Stimulated activated CD4-positive, alpha-beta T cell treated with anti-CD3 and anti-CD28 coated beads, Interleukin-12 subunit alpha, Interleukin-12 subunit beta, amount 100 ng/mL, for 48 hours (primary cell): ENCODE results near the gene BRINP2.

ENCODE experiments used
- DNase-seq, 3 donors: peaks; one replicate each; pipeline ENCODE4 v3.0.0-alpha.2; 2020; ENCODE audit warnings: low read depth in 2 of 3, low spot score in 1 of 3

BRINP2 gene, protein sequence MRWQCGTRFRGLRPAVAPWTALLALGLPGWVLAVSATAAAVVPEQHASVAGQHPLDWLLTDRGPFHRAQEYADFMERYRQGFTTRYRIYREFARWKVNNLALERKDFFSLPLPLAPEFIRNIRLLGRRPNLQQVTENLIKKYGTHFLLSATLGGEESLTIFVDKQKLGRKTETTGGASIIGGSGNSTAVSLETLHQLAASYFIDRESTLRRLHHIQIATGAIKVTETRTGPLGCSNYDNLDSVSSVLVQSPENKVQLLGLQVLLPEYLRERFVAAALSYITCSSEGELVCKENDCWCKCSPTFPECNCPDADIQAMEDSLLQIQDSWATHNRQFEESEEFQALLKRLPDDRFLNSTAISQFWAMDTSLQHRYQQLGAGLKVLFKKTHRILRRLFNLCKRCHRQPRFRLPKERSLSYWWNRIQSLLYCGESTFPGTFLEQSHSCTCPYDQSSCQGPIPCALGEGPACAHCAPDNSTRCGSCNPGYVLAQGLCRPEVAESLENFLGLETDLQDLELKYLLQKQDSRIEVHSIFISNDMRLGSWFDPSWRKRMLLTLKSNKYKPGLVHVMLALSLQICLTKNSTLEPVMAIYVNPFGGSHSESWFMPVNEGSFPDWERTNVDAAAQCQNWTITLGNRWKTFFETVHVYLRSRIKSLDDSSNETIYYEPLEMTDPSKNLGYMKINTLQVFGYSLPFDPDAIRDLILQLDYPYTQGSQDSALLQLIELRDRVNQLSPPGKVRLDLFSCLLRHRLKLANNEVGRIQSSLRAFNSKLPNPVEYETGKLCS

DNA sequence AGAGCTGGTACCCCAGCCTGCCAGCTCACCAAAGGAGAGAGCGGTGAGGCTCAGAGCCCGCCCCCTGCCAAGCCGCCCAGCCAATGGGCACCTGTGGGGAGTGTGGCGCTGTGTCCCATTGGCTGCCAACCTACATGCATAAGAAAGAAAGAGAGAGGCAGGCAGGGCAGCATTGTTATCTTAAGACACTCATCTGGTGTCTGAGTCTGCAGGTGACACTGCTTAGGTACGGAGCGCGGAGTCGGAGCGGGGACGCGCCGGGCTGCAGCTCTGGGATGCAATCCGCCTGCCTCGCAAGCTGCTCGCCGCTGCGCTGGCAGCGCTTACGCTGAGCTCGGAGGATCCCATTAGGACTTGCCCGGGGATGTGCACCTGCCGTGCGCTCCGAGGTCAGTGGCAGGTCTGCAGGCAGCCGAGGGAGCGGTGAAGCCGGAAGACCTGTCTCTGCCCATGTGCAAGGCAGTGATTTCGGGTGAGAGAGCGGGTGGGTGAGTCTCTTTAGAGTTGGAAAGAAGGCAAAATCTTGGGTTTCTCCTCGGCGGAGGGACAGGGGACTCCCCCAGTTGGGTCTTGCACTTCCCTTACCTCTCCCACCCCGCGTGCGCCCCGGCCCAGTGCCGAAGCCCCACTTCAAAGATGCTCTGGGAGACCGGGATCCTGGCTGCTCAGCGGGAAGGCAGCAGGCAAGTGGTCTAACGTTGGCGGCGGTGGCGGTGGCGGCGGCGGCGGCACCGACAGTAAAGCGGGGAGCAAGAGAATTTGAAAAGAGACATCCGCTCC, at the start of gene BRINP2:
Gene BRINP2 (plus strand): TSS at position 203 of the 780 bp plus-strand sequence. CDS start 58,919 bp downstream, outside the sequence.
- no peak for DNase-seq

- no peak for DNase-seq
These were observed 48.1 kb upstream of the BRINP2 start for GRCh38 chr1:177122461-177123251.

DNA sequence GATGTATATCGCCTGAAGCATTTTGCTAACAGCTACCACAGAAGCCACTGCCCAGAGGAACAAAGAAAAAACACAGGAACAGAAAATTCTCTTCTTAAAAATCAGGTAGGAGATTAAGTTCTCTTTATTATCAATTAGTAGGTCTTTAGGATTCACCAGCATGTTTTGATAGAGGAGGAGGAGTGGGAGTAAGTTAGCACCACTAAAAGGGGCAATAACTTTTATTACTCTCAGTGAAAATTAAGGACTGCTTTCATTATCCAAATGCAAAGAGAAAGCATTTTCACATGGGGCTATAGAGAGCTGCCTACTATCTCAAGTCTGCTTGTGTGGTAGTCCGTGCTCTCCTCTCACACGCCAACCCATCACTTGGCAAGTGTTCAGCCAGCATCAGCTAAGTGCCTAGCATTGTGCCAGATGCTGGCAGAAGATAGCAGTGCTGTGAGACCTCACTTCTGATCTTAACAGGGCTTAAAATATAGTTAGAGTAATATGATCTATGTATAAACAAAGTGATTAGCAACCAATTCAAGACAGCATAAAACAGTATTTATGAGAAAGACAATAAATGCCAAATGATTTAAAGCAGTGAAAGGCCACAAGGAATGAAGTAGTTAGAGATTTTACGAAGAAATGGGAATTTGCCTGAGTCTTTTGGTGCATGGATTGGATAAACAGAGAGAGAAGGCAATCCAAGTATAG, 46.0 kb upstream of the BRINP2 start:
- DNase-seq: no peak

DNA sequence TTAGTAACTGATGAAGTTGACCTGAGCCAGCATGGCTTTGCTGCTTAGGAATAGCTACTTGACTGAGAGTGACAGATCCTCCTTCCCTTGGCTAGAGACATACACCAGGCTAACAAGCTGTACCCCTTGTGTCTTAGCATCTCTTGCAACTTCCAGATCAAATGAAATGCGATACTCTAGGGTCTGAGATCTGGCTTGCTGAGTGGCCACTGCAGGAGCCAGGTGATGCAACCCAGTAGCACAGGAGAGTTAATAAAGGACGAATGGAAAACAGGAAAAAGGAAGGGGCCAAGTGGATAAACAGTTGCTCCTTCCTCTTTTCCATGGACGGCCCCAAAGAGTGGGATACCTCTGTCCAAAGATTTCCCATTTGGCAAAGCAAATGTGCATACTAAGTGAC, 44.5 kb upstream of the BRINP2 start:
- DNase-seq: no peak

DNA sequence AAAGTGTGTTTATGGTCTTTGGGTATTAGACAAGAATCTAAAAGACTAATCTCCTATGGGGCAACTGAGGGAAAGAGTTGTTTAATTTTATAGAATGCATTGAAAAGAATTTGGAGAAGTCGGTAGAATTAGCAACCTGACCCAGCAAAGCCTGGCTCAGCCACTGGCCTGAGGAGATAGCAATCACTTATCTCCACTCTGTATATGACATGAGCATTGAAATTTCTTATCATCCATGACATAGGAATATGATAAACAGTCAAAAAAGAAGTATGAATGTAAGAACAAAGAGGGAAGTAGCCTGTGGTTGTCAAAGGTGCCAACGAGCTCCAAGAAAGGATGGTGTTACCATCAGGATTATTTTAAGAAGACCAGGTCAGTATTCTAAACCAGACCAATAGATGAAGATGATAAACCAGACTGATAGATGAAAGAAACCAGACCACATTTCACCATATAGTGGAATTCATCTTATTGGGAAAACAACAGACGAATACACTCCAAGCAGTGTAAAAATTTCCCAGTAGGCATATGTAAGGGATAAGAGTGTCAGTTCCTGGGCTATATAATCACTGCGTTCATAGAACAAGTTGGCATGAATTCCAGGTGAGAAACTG, 42.0 kb upstream of the BRINP2 start:
- DNase-seq: no peak

DNA sequence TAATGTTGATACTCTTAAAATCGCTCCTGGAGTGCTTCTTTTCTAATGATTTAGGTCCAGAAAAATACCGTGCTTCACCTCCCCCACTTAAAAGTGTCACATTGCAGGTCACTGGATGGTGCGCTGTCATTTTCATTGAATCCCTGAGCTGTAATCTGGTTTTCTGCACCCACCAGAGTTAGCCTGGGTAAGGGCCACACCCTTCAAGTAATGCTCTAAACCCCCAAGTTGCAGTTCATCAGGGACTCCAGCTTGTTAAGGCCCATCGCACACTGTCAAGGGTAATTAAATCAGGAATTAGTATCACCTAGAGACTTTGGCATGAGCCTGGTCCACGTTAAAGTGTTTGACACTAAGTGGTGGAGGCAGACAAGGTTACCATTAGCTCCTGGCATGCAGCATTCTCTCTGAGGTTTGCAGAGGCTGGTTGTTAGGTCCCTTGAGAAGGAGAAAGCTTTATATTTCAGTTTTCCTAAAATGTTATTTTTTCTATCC, 40.3 kb upstream of the BRINP2 start:
- no peak for DNase-seq

DNA sequence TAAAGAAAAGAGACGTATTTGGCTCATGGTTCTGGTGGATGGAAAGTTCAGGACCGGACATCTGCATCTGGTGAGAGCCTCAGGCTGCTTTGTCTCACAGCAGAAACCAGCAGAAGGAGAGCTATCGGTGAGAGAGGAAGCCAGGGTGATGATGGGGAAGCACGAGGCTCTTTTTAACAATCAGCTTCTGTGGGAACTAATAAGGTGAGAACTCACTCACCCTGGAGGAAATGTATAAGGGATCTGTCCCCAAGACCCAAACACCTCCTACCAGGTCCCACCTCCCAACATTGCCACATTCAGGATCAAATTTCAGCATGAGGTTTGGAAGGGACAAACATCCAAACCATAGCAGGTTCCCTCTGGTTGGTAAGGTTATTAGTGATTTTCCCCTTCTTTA, 39.0 kb upstream of the BRINP2 start:
- DNase-seq: no peak

GRCh38 chr1:177132141-177132540, 38.6 kb upstream of the BRINP2 start:
- DNase-seq: no peak

- DNase-seq: no peak
These were observed 36.7 kb upstream of the BRINP2 start for GRCh38 chr1:177133977-177134538.

GRCh38 chr1:177135250-177135649, 35.5 kb upstream of the BRINP2 start:
- DNase-seq: no peak

DNA sequence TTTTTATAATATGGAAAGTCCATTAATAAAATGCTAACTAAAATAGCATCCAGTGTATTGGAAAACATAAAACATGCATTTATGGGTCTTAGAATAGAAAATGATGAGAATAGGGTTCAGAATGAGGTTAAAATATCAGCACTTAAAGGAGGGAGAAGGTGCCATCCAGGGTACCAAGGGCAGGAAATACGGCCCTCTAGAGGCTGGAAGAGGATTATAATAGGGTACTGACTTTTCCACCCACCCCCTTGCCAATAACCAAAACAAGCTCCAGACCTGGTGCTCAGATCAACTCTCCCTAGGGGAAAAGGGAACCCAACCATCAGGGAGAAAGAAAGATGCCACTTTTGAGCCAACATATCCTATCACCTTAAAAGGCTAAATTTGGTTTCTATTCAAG, 32.9 kb upstream of the BRINP2 start:
- no peak for DNase-seq

- DNase-seq: no peak
These were observed 32.4 kb upstream of the BRINP2 start for GRCh38 chr1:177138347-177138746.

DNA sequence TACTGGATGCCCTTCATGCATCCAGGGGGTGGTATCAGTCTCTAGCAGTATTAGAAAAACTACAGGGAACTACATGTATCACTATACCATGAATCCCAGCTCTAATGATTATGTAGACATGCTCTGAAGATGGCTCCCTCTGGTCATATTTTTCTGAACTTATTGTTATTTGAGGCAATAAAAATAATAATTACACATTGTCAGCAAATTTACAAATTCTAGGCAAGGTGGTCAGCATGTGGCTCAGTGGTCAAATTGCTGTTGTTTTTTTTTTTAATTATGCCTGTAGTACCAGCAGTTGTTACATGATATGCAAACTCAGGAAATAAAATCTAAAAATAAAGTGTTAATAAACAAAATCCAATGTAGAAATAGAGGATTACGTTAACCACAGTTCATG, 28.7 kb upstream of the BRINP2 start:
- no peak for DNase-seq

- no peak for DNase-seq
These were observed 27.9 kb upstream of the BRINP2 start for GRCh38 chr1:177142791-177143271.

GRCh38 chr1:177145106-177146070, 25.4 kb upstream of the BRINP2 start:
- no peak for DNase-seq

- no peak for DNase-seq
These were observed 24.3 kb upstream of the BRINP2 start for GRCh38 chr1:177146499-177146898.

DNA sequence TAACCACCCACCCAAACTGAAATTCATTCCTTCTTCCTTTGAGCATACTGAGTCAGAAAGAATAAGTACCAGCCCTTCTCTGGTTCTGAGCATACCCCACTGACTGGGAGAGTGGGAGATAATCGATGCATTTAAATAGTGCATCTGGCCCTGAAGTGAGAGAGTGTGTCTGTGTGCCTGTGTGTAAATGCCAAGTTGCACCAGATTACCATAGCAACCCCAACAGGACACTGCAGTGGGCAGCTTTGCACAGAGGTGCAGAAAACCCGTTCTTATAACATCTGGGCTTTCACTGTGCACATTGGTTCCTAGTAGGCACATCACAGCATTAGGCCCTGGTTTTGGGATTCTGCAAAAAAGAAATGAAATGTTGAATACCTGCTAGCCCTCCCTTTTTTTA, 8.5 kb upstream of the BRINP2 start:
- no peak for DNase-seq

- DNase-seq: no peak
These were observed 6.8 kb upstream of the BRINP2 start for GRCh38 chr1:177163844-177164379.
